Omental fat pad (tissue), 4 donors: ENCODE data around the gene UNC5A. TPM values are rescaled to one million over a fixed set of nuclear protein-coding genes. Genes with fewer than 3 reads are reported as not detected.
"Not testable (repeated sequence)": the region's sequence is repeated elsewhere in the genome, so short reads cannot be mapped to it uniquely, and the experiment has no call there.

ENCODE experiments used
- ATAC-seq: fragments of 150-250 bp; one replicate; pipeline ENCODE4 v1.9.1; 2016; ENCODE audit warnings: mild to moderate bottlenecking, moderate library complexity; ENCODE audit not compliant: low FRiP score
- DNase-seq: peaks from one replicate; pipeline ENCODE4 v3.0.0-alpha.2; 2019; ENCODE audit warnings: low spot score
- CTCF ChIP-seq, 3 donors: fragments of 450-650 bp; IDR thresholded peaks; one replicate each; pipeline ENCODE4 v1.5.1; 2016 to 2017; ENCODE audit warnings: antibody characterized with exemption in 3 of 3, mild to moderate bottlenecking in 3 of 3, moderate library complexity in 2 of 3
- total RNA-seq, 4 donors: library from RNA; depleted of rRNA; stranded (reverse); fragments of >200 nt; gene quantifications; one replicate each; pipeline ENCODE4 v1.1.0, GENCODE V29; 2016

Gene UNC5A
- total RNA-seq, 4 donors from 2014 or later = 0.12 to 0.75 (median 0.28) TPM; not detected in 1

GRCh38 chr5:176868126-176868525, 57.8 kb downstream of the UNC5A start:
- no peak for DNase-seq
- TF ChIP-seq CTCF (IDR thresholded peaks at IDR 0.05) = no peak
- no peak for ATAC-seq

- TF ChIP-seq CTCF (IDR thresholded peaks at IDR 0.05) = no peak
- no peak for DNase-seq
- no peak for ATAC-seq
Observed at GRCh38 chr5:176868731-176869130, 58.4 kb downstream of the UNC5A start.

GRCh38 chr5:176869501-176870109, 59.2 kb downstream of the UNC5A start:
- no peak for TF ChIP-seq CTCF (IDR thresholded peaks at IDR 0.05)
- ATAC-seq = no peak
- no peak for DNase-seq

GRCh38 chr5:176870110-176870591, 59.8 kb downstream of the UNC5A start:
- ATAC-seq (no peak), DNase-seq (no peak)
- TF ChIP-seq CTCF (IDR thresholded peaks at IDR 0.05) = no peak

GRCh38 chr5:176870644-176871043, 60.3 kb downstream of the UNC5A start:
- ATAC-seq, DNase-seq: not testable (repeated sequence)

- not testable (repeated sequence) for ATAC-seq, DNase-seq
Observed at GRCh38 chr5:176872586-176872985, 62.2 kb downstream of the UNC5A start.

GRCh38 chr5:176873011-176873410, 62.7 kb downstream of the UNC5A start:
- DNase-seq, ATAC-seq: not testable (repeated sequence)

GRCh38 chr5:176873541-176874172, 63.3 kb downstream of the UNC5A start:
- no peak for TF ChIP-seq CTCF (IDR thresholded peaks at IDR 0.05)
- ATAC-seq (no peak), DNase-seq (no peak)
